ENCODE results near the gene GPR108.

DNA sequence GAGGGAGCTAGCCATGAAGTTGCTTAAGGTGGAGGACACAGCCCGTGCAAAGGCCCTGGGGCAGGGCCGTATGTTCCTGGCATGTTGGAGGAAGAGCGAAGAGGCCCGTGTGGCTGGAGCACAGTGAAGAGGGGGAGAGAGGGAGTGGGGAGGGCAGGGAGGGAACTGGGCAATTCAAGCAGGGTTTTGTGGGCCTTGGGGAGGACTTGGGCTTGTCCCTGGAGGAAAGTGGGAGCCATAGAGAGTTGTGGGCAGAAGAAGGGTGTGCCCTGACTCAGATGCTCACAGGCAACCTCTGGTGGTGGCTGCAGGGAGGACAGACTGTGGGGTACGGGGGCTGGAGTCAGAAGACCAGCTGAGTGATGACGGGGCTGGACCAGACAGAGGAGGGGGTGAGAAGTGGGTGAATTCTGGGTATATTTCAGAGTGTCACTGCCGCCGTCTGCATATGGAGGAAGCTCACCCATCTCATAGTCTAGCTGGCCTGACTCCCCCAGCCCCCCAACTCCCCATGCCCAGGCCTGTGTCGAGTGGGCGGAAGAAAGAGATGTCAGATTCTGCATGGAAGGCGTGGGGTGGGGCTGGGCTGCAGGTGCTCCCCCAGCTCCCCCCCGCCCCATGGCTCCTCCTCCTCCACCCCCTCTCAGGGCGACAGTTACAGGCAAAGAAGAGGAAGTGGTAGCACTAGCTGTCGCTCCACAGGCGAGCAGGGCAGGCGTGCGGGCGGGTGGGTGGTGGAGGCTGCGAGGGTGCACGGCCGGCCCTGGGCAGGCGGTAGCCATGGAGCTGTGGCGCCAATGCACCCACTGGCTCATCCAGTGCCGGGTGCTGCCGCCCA, 34.9 kb upstream of the GPR108 start, which contains the start of gene VAV1:
- no peak for TF ChIP-seq CTCF (IDR thresholded peaks at IDR 0.05)
- no peak for TF ChIP-seq POLR2A (IDR thresholded peaks at IDR 0.05)

Measured in thyroid gland (tissue), 4 donors.